HG02798 (cell line): ENCODE data around the gene SULT1E1.

Experiments used
- ATAC-seq: cut with Tn5 transposase; IDR thresholded peaks from one replicate; pipeline ENCODE4 v1.9.1; 2021; ENCODE audit warnings: mild to moderate bottlenecking; ENCODE audit not compliant: unreplicated experiment, poor library complexity

The SULT1E1 gene

DNA sequence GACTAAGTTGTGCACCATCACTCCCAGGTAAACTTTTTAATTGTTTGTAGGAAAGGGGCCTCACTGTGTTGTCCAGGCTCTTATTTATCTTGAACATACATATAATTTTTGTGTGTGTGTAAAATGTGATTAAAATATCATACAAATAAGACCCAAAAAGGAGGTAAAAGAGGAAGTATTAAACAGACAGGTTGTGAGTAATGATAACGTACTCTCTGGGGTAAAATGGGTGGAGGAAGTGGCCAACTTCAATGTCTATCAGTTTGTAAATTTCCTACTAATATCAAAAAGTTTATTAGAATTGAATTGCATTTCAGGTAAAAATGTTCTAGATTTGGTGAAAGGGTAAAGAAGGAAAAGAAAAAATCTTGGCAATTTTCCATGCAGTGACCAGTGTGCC lies 48.8 kb downstream of the SULT1E1 start:
- no peak for ATAC-seq

DNA sequence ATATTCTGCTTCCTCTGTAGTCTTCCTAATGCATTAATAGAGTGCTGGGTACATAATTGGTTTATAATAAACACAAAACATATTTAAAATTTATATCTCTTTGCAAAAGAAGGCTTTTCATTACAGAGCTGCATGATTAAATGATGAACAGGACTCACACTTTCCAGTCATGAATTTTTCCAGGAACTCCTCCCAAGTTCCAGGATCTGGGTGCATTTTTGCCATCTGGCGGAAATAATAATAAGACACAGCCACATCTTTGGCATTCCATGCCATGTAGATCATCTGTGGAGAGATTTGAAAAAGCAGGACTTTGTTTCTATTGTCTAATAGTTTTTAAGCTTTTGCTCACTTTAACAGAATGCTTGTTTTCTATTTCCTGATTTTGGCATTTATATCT lies 59.3 kb downstream of the SULT1E1 start:
- no peak for ATAC-seq

DNA sequence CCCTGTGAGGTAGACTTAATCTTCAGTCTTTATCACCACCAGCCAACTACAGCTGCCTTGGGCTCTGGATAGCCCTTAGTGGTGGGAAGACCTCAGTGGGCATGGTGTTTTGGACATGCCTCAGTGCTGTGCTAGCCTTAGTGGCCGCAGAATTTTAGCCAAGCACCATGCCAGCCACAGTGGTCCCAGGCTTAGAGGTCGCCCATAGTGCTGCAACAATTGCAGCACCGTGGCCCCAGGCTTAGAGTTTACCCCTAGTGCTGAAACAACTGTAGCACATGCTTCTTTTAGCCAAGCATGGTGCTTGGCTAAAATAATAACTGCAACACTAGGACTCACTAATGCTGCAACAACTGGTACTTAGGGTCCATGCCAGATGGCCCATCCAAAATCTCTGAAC lies 60.6 kb downstream of the SULT1E1 start:
- ATAC-seq, result no peak

DNA sequence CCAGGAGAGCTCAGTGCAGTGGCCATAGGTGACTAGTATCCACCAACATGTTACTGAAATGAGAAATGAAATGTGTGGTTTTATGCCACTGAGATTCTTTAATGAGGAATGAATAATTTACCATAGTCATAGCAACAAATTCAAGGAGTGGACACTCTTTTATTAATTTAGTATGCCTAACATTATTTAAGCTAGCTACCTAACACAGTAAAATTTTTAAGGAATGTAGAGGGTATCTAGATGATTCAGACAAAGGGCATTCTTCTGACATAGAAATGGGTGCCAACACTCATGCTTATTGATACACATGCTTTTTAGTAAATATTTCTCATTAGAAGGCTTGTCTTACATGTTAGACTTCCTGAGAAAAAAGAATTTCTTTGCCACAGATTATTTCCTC lies 66.2 kb downstream of the SULT1E1 start:
- no peak for ATAC-seq
